ENCODE results near the gene AKAP8.

AKAP8 gene

DNA sequence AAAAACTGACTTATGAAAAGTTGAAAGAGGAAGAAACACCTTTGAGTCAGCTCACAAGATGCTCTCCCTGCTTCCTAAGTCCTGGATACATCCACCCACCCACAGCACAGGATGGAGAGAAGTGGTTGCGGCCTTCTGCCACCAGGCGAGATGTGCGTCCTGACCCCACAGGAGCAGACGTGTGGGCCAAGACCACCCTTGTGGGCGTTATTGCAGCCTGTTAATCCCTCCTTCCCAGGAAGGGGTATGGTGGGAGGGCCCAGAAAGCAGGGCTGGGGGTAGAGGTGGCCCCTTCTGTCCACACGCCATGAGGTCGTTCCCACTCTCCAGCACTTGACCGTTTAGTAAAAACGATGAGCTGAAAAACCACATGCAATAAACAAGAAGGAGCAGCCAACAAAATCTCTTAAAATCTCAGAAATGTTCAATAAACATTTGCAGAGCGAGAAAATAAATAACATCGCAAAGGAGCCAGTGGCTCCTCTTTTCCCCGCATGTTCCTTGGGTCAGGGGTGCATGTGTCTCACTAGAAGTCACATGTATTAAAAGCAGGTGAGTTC lies 41.6 kb upstream of the AKAP8 start:
- no peak for DNase-seq (ENCODE audit: low read depth)
- H3K4me3 ChIP-seq (ENCODE audit: low read depth, low read length), result no peak overlapping the region
- no peak for TF ChIP-seq POLR2A (IDR thresholded peaks at IDR 0.05; ENCODE audit: extremely low read depth, insufficient read length)
- TF ChIP-seq MYC (IDR thresholded peaks at IDR 0.05; ENCODE audit: low read depth, low read length), result no peak
- no peak for TF ChIP-seq MAX (IDR thresholded peaks at IDR 0.05; ENCODE audit: low read depth, low read length)
- TF ChIP-seq CTCF (IDR thresholded peaks at IDR 0.05; ENCODE audit: low read depth, low read length), result no peak

GRCh38 chr19:15419413-15420025 lies 39.9 kb upstream of the AKAP8 start:
- TF ChIP-seq MYC (IDR thresholded peaks at IDR 0.05; ENCODE audit: low read depth, low read length), result no peak
- TF ChIP-seq MAX (IDR thresholded peaks at IDR 0.05; ENCODE audit: low read depth, low read length), result no peak
- TF ChIP-seq CTCF (IDR thresholded peaks at IDR 0.05; ENCODE audit: low read depth, low read length), result no peak
- TF ChIP-seq POLR2A (IDR thresholded peaks at IDR 0.05; ENCODE audit: extremely low read depth, insufficient read length), result no peak
- DNase-seq (ENCODE audit: low read depth), result peak; percentile 17
- H3K4me3 ChIP-seq (ENCODE audit: low read depth, low read length), result no peak overlapping the region

- peak within 1 kb of the TSS; percentile 97 for H3K4me3 ChIP-seq (ENCODE audit: low read depth, low read length)
- peak; percentile 61; the same call in 1 of the 2 replicates for TF ChIP-seq MYC (IDR thresholded peaks at IDR 0.05; ENCODE audit: low read depth, low read length)
- peak; percentile 70 for TF ChIP-seq MAX (IDR thresholded peaks at IDR 0.05; ENCODE audit: low read depth, low read length)
- TF ChIP-seq POLR2A (IDR thresholded peaks at IDR 0.05; ENCODE audit: extremely low read depth, insufficient read length), result peak; percentile 84
- TF ChIP-seq CTCF (IDR thresholded peaks at IDR 0.05; ENCODE audit: low read depth, low read length), result peak; percentile 67
- peak; percentile 99 for DNase-seq (ENCODE audit: low read depth)
These were observed 39.2 kb upstream of the AKAP8 start, which contains the start of gene AKAP8L for GRCh38 chr19:15418579-15419412. Gene AKAP8L (minus strand): TSS chr19:15418988. CDS start chr19:15418923, 65 bp downstream.

- TF ChIP-seq CTCF (IDR thresholded peaks at IDR 0.05; ENCODE audit: low read depth, low read length) (no peak), MAX (IDR thresholded peaks at IDR 0.05; ENCODE audit: low read depth, low read length) (no peak), POLR2A (IDR thresholded peaks at IDR 0.05; ENCODE audit: extremely low read depth, insufficient read length) (no peak), MYC (IDR thresholded peaks at IDR 0.05; ENCODE audit: low read depth, low read length) (no peak)
- peak overlapping the region; percentile 97 for H3K4me3 ChIP-seq (ENCODE audit: low read depth, low read length)
- DNase-seq (ENCODE audit: low read depth), result no peak
These were observed 38.6 kb upstream of the AKAP8 start for GRCh38 chr19:15418231-15418578.

DNA sequence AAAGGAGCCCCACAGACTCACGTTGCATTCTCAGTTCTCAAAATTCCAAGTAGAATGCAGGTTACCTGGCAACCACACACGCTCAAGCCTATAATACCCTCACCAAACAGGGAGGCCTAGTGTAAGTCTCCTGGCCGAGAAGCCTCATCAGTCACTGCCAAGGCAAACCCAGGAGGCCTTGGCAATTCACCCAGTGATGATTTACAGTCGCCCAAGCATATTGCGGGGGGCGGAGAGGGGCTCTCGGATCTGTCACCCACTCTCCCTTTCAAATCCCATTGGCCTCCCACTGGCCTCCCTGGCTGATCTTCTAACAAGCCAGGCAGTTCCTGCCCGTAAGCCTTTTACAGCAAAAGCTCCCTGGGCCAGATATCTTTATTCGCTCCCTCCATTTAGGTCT lies 38.1 kb upstream of the AKAP8 start:
- TF ChIP-seq CTCF (IDR thresholded peaks at IDR 0.05; ENCODE audit: low read depth, low read length) (no peak), MAX (IDR thresholded peaks at IDR 0.05; ENCODE audit: low read depth, low read length) (no peak), MYC (IDR thresholded peaks at IDR 0.05; ENCODE audit: low read depth, low read length) (no peak), POLR2A (IDR thresholded peaks at IDR 0.05; ENCODE audit: extremely low read depth, insufficient read length) (no peak)
- DNase-seq (ENCODE audit: low read depth), result no peak
- H3K4me3 ChIP-seq (ENCODE audit: low read depth, low read length), result peak overlapping the region; percentile 97
